Gastrocnemius medialis (tissue), 4 donors: ENCODE results near the gene GINS2.

ENCODE experiments used
- POLR2A ChIP-seq, 2 donors: fragments of 450-650 bp; IDR thresholded peaks; one replicate each; pipeline ENCODE4 v1.6.1; 2017; ENCODE audit warnings: antibody characterized with exemption in 2 of 2, mild to moderate bottlenecking in 2 of 2, moderate library complexity in 2 of 2
- TF ChIP-seq, protein P1 (sequence below), 5 experiments: fragments of 450-650 bp in 3 of 5; fragments of 200-600 bp in 2 of 5; sonication (generic) in 2 of 5; IDR thresholded peaks in 4 of 5; conservative IDR thresholded peaks in 1 of 5; 1 replicate in 4 of 5; 2 replicates in 1 of 5; pipeline ENCODE4 v1.5.1; 2016 to 2019; ENCODE audit warnings: antibody characterized with exemption in 5 of 5, mild to moderate bottlenecking in 3 of 5, moderate library complexity in 3 of 5

DNA sequence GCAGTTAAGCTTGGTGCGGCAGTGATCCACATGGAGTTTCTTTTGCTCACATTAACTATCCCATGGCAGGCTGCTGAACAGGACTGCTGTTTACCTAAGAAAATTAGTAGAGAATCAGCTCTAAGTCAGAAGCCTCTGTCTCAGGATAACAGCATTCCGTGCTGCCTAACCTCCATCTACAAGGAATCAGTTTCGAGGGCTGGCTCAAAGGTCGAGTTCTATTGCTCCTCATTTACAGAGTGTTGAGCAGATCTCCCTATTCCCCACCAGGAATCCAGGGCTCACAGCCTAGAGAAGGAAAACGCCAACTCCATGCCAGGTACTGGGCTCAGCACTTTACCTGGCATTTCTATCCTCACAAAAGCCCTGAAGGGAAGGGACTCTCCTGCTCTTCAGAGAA lies 9.9 kb downstream of the GINS2 start:
- TF ChIP-seq, protein P1, sequence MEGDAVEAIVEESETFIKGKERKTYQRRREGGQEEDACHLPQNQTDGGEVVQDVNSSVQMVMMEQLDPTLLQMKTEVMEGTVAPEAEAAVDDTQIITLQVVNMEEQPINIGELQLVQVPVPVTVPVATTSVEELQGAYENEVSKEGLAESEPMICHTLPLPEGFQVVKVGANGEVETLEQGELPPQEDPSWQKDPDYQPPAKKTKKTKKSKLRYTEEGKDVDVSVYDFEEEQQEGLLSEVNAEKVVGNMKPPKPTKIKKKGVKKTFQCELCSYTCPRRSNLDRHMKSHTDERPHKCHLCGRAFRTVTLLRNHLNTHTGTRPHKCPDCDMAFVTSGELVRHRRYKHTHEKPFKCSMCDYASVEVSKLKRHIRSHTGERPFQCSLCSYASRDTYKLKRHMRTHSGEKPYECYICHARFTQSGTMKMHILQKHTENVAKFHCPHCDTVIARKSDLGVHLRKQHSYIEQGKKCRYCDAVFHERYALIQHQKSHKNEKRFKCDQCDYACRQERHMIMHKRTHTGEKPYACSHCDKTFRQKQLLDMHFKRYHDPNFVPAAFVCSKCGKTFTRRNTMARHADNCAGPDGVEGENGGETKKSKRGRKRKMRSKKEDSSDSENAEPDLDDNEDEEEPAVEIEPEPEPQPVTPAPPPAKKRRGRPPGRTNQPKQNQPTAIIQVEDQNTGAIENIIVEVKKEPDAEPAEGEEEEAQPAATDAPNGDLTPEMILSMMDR (IDR thresholded peaks at IDR 0.05 in 4 of 5, conservative IDR thresholded peaks at IDR 0.05 in 1 of 5), result no peak
- TF ChIP-seq POLR2A (IDR thresholded peaks at IDR 0.05), result no peak
